Activated CD4-positive, CD25-positive, alpha-beta regulatory T cell treated with anti-CD3 and anti-CD28 coated beads, Interleukin-2, amount 50 U/mL, for 72 hours (primary cell): ENCODE data around the gene ESYT2.
"Not testable (repeated sequence)": the region's sequence is repeated elsewhere in the genome, so short reads cannot be mapped to it uniquely, and the experiment has no call there.

ENCODE experiments used
- DNase-seq: peaks from one replicate; pipeline ENCODE4 v3.0.0; 2021

ESYT2 gene

DNA sequence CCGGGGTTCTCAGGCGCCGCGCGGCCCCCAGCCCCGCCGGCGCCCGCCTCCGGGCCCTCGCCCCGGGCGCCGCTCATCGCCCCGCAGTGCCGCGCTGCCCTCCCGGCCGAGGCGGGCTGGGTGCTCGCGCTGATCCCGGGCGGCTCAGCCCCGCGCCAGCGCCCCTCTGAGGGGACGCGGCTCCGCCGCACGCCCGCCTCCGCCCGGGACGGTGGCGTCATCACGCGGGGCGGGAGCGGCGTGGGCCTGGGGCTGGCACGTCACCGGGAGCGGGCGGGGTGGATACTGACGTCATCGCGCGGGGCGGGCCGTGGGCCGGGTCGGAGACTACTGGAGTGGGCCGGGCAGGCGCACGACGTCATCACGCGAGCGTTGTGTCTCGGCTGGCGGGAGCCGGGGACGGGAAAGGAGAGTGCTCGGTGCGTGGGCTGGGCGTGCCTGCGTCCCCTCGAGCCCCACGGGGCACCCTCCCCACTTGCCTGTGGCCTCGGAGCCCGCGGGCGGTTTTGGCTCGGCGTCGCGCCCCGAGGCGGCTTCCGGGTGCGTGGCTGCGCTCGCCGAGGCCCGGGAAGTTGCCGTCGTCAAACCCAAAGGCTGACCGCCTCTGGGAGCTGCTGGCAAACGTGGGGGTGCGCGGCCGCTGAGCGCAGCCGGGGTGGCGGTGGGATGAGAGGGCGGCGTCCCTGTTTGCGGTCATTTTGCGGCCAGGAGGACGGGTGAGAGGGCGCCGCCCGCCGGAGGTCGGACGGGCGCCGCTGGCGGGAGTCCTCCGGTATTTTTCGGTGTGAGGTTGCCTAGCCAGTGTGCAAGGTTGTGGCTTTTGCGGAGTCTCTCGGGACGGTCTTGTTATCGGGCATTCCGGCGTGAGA is at the start of gene ESYT2:
ESYT2 (minus strand) TSS at position 168 of the 869 bp plus-strand sequence; CDS start at position 77, 91 bp downstream.
- peak; percentile 98 for DNase-seq

- DNase-seq, result not testable (repeated sequence)
Observed at GRCh38 chr7:158878151-158879079, 49.1 kb upstream of the ESYT2 start.

- DNase-seq, result no peak
Observed at GRCh38 chr7:158876984-158877383, 47.7 kb upstream of the ESYT2 start.

GRCh38 chr7:158869876-158870275 is 40.6 kb upstream of the ESYT2 start:
- no peak for DNase-seq

- no peak for DNase-seq
Observed at GRCh38 chr7:158868764-158869410, 39.6 kb upstream of the ESYT2 start.

- DNase-seq, result no peak
Observed at GRCh38 chr7:158867214-158867984, 38.1 kb upstream of the ESYT2 start.

DNA sequence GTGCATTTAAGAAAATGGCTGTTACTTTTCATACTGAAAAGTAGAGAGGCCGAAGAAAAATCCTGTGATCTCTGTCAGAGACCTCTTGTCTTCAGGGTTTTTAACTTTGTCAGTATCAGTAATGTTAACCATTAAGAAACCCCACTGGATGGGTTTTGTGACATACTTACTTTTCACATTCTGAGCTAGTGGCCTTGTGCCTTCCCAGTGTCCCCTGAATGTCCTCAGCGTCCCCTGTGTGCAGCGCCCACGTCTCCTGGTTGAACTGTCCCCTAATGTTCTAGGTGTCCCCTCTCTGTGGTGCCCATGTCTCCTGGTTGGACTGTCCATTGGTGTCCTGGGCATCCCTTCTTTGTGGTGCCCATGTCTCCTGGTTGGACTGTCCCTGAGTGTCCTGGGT is 36.7 kb upstream of the ESYT2 start:
- no peak for DNase-seq

- DNase-seq, result no peak
Observed at GRCh38 chr7:158865462-158865922, 36.2 kb upstream of the ESYT2 start.

- no peak for DNase-seq
Observed at GRCh38 chr7:158864833-158865232, 35.5 kb upstream of the ESYT2 start.

DNA sequence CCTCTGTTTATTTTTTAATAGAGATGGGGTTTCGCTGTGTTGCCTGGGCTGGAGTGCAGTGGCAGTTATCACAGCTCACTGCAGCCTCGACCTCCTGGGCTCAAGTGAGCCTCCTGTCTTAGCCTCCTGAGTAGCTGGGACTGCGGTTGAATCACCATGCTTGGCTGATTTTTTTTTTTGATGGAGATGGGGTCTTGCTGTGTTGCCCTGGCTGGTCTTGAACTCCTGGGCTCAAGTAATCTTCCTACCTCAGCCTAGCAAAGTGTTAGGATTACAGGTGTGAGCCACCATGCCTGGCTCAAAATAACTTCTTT is 35.2 kb upstream of the ESYT2 start:
- DNase-seq, result no peak

- DNase-seq, result peak; percentile 44
Observed at GRCh38 chr7:158863611-158864506, 34.5 kb upstream of the ESYT2 start.

- DNase-seq, result not testable (repeated sequence)
Observed at GRCh38 chr7:158862985-158863610, 33.8 kb upstream of the ESYT2 start.

DNA sequence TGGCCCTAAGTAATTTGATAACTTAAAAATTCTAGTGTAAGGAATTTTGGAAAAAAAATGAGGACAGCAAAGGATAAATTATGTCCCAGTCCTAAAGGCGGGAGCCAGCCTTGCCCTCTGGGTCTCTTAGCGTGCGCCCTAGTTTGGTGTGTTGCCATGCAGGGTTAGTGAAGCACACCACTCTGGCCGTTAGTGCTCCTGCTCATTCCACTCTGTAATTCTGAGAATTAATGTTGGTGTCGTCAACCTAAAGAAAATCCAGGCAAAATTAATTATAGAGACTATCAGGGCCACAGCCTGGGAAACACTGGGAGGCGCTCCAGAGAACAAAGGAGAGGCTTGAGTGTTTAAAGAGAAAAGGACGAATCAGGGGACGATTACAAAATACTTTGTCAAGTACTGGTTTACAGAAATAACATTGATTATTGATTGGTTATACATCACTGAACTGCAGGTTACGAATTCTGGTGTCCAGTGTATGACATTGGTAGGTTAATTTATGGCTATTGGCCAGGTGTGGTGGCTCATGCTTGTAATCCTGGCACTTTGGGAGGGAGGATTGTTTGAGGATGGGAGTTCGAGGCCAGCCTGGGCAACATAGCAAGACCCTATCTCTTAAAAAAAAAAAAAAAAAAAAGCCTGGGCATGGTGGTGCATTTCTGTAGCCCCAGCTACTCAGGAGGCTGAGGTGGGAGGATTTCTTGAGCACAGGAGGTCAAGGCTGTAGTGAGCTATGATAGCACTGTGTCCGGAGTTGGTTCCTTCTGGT is 32.8 kb upstream of the ESYT2 start:
- DNase-seq, result no peak

GRCh38 chr7:158861004-158861787 is 31.9 kb upstream of the ESYT2 start:
- no peak for DNase-seq

DNA sequence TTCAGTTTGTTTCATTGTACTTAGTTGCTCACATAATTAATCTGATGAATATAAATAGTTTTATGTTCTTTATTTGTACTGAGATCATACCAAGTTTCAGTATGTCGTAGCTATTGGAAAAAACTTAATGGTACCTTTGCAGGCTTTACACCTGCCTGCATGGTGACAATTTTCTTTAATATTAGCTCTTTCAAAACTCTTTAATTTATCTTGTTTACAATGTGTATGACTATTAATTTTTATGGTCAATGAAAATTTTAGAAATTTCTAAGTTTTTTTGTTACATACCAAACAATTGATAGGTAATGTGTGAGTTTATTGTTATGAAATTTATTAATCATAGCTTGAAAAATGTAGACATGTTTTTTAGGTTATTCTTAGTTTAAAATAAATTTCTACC is 31.1 kb upstream of the ESYT2 start:
- no peak for DNase-seq

DNA sequence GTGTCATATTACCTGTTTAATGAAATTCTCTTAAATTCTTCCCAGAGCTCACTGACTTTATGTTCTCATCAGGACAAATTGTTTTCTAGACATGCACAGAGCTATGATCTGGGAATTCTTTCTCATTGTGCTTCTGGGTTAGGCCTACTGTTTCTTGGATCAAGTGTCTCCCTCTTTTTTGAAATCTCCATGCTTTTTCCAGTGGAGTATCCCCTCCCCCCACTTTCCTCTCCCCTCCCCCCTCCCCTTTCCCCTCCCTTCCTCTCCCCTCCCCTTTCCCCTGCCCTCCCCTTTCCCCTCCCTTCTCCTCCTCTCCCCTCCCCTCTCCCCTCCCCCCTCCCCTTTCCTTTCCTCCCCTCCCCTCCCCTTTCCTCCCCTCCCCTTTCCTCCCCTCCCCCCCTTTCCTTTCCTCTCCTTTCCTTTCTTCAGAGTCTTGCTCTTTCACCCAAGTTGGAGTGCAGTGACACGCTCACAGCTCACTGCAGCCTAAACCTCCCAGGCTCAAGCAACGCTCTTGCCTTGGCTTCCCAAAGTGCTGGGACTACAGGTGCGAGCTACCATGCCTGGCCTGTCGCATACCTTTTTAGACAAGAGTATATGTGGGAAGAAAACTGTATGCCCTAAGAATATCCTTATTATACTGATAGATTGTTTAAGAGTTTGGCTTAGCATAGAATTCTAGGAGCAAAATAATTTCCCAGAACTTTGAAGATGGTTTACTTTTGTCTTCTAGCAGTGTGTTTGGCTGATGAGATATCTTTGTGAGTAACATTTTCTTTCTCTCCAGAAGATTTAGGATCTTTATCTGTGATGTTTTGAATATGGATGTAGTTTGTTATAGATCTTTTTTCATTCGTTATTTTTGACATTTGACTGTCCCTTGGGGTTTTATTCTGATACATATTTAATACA is 29.5 kb upstream of the ESYT2 start:
- no peak for DNase-seq

DNA sequence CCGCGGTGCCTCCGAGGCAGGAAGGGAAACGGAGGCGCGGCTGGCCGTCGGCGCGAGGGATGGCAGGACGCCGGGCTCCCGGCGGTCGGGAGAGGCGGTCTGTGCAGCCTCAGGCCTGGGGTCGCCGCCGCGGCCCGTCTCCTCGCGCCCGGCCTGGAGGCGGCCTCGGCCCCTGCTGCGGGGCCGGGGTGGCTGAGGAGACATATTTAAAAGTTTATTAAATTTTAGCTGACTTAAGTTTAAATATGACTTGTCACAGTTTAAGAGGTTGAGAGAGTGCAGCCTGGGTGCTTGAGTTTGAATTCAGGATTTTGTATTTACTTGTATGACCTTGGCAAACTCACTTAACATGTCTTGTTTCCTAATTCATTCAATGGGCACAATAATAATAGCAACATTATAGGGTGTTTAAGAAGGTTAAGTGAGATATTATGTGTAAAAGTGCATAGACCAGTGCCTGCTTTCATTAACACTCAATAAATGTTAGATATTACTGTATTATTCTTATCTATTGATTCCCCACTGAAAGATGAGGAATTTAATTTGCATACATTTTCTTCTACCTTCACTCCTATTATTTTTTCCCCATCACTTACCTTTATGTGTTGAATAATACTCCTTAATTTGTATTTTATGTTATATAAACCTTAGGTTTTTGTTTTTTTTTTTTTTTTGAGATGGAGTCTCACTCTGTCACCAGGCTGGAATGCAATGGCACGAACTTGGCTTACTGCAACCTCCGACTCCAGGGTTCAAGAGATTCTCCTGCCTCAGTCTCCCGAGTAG is 27.8 kb upstream of the ESYT2 start:
- DNase-seq, result no peak
